Left lung (tissue), 10 donors: Measurements from ENCODE around the gene DIAPH2. TPM values are rescaled to one million over a fixed set of nuclear protein-coding genes. Genes with fewer than 3 reads are reported as not detected.

ENCODE experiments used
- ATAC-seq: fragments of 200-7000 bp; cut with Tn5 transposase; one replicate; pipeline ENCODE4 v1.9.1; 2020; ENCODE audit warnings: moderate library complexity
- DNase-seq, 4 donors: peaks; one replicate each; pipeline ENCODE4 v3.0.0-alpha.2; 2013 to 2020
- H3K27ac ChIP-seq, 2 donors: fragments of 200-600 bp; sonication (generic) in 1 of 2; one replicate each; pipeline versions ENCODE4 v1.5.0 to v1.8.0; 2020 to 2021
- H3K27me3 ChIP-seq, 2 donors: fragments of 200-600 bp; sonication (generic) in 1 of 2; one replicate each; pipeline versions ENCODE4 v1.5.0 to v1.8.0; 2020 to 2021
- H3K36me3 ChIP-seq, 2 donors: fragments of 200-600 bp; sonication (generic) in 1 of 2; one replicate each; pipeline versions ENCODE4 v1.5.0 to v1.8.0; 2020 to 2021
- H3K4me1 ChIP-seq, 2 donors: fragments of 200-600 bp; one replicate each; pipeline ENCODE4 v1.8.0; 2021
- H3K4me3 ChIP-seq, 2 donors: fragments of 200-600 bp; sonication (generic) in 1 of 2; one replicate each; pipeline versions ENCODE4 v1.5.0 to v1.8.0; 2020 to 2021; ENCODE audit warnings: mild to moderate bottlenecking in 1 of 2
- H3K9me3 ChIP-seq, 2 donors: fragments of 200-600 bp; sonication (generic) in 1 of 2; one replicate each; pipeline versions ENCODE4 v1.5.0 to v1.8.0; 2020 to 2021
- intact Hi-C, 2 donors: fragments of 100-400 bp; cut with DNase I; formaldehyde crosslinking; loops; one replicate each; pipeline versions ENCODE4 v1.11.2 to v1.14.2; 2022
- polyA plus RNA-seq, 6 donors: library from polyadenylated mRNA; unstranded; fragments of 120-200 nt; gene quantifications; one replicate each; pipeline ENCODE4 v1.2.1, GENCODE V29; 2013; ENCODE audit not compliant: insufficient read length in 6 of 6
- total RNA-seq, 2 donors: library from RNA; stranded (reverse); fragmentation: NEBNext Ultra II Directional; extraction: Animal tissue kit (Norgen Biotek cat#: 25700); gene quantifications; one replicate each; pipeline ENCODE4 v1.2.1, GENCODE V29; 2021
- TF ChIP-seq, protein P1 (sequence below), 2 donors: fragments of 200-600 bp; sonication (generic) in 1 of 2; IDR thresholded peaks; one replicate each; pipeline versions ENCODE4 v1.5.0 to v1.8.0; 2021; ENCODE audit warnings: antibody characterized with exemption in 2 of 2
- donor health status: DM: no; HTN: yes; CAD: no.
- donor health status: DM: no; HTN: no; CAD: no.

DIAPH2 gene
- total and polyA plus RNA-seq, 8 donors = 14.6 to 34.1 (median 16.4) TPM

DNA sequence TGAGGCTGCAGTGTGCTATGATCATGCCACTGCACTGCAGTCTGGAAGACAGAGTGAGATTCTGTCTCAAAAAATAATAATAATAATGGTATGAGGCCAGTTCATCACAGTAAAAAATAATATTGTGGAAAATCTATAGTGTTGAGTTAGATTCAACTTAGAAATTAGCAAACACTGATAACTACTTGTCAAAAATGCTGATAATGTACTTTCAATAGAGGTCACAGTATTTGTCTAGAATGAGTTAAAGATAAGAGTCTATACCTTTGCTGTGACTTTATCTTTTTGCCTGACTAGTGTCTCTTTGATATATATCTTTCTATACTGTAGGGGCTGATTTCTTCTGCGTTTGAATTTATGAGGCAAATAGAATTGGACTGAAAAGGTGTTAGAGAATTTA lies 629.7 kb downstream of the DIAPH2 start:
- ATAC-seq = no peak
- Histone ChIP-seq H3K9me3 (no peaks in the 10 kb centered on the region), H3K27ac (no peak overlapping the region), H3K36me3 (no peaks in the 10 kb centered on the region), H3K4me1 (no peaks in the 10 kb centered on the region), H3K27me3 (no peaks in the 10 kb centered on the region), H3K4me3 (no peak overlapping the region)
- TF ChIP-seq, protein P1, sequence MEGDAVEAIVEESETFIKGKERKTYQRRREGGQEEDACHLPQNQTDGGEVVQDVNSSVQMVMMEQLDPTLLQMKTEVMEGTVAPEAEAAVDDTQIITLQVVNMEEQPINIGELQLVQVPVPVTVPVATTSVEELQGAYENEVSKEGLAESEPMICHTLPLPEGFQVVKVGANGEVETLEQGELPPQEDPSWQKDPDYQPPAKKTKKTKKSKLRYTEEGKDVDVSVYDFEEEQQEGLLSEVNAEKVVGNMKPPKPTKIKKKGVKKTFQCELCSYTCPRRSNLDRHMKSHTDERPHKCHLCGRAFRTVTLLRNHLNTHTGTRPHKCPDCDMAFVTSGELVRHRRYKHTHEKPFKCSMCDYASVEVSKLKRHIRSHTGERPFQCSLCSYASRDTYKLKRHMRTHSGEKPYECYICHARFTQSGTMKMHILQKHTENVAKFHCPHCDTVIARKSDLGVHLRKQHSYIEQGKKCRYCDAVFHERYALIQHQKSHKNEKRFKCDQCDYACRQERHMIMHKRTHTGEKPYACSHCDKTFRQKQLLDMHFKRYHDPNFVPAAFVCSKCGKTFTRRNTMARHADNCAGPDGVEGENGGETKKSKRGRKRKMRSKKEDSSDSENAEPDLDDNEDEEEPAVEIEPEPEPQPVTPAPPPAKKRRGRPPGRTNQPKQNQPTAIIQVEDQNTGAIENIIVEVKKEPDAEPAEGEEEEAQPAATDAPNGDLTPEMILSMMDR (IDR thresholded peaks at IDR 0.05) = no peak
- intact Hi-C loops = no loop called here
- DNase-seq = no peak

DNA sequence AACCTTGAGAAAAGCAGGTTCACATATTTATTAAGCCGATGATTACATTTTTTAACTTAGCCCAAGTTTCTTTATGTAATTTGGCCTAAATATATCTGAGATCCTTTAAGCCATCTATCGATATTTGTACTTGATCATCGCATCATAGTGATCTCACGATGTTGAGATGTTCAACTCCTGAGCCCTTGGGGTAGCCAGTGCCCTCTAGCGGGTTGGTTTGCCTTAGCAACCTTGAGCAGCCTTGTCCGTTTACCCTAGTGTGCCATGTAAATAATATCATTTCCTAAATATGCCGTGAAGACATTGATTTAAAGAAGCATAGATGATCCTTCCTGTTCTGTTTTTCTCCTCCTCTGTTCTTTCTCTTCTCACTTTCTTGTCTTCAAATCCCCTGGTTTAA lies 631.3 kb downstream of the DIAPH2 start:
- DNase-seq (no peak), ATAC-seq (no peak)
- Histone ChIP-seq H3K9me3 (no peaks in the 10 kb centered on the region), H3K4me3 (no peak overlapping the region), H3K27ac (no peak overlapping the region), H3K4me1 (no peaks in the 10 kb centered on the region), H3K36me3 (no peaks in the 10 kb centered on the region), H3K27me3 (no peaks in the 10 kb centered on the region)
- TF ChIP-seq, protein P1 (IDR thresholded peaks at IDR 0.05) = no peak
- intact Hi-C loops = no loop called here

DNA sequence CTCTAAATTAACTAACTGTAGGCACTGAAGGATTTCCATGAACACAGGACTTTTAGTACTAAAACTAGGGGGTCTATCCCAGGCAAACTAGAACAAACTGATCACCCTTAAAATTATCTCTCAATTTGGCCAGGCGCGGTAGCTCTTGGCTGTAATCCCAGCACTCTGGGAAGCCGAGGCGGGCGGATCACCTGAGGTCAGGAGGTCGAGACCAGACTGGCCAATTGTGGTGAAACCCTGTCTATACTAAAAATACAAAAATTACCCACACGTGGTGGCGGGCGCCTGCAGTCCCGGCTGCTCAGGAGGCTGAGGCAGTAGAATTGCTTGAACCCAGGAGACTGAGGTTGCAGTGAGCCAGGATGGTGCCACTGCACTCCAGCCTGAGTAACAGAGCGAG lies 635.7 kb downstream of the DIAPH2 start:
- H3K9me3 ChIP-seq = no peaks in the 10 kb centered on the region
- no peaks in the 10 kb centered on the region for H3K27me3 ChIP-seq
- no peak for DNase-seq
- intact Hi-C loops = no loop called here
- TF ChIP-seq, protein P1 (IDR thresholded peaks at IDR 0.05) = no peak
- H3K4me1 ChIP-seq = no peaks in the 10 kb centered on the region
- H3K36me3 ChIP-seq = no peaks in the 10 kb centered on the region
- no peak for ATAC-seq
- no peak overlapping the region for H3K27ac ChIP-seq
- no peak overlapping the region for H3K4me3 ChIP-seq

DNA sequence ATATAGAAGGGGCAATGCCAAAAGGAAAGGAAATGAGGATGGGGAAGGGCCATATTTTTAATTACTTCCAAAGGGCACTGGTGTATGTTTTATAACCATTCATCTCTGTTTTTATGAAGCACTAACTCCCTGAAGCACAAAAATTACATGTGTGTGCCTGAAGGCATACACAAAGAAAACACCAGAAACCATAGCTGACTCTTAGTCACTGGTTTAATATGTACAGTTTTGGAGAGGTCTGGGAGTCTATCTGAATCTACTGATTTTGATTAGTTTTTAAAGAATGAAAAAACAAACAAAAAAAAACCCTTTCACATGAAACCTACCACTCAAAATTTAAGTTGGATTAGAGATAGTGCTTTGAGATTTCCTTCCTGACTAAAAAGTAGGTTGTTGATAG lies 637.8 kb downstream of the DIAPH2 start:
- no peak for DNase-seq
- Histone ChIP-seq H3K4me1 (no peaks in the 10 kb centered on the region), H3K27ac (no peak overlapping the region), H3K4me3 (no peak overlapping the region), H3K9me3 (no peaks in the 10 kb centered on the region), H3K36me3 (no peaks in the 10 kb centered on the region), H3K27me3 (no peaks in the 10 kb centered on the region)
- intact Hi-C loops = no loop called here
- TF ChIP-seq, protein P1 (IDR thresholded peaks at IDR 0.05) = no peak
- no peak for ATAC-seq

DNA sequence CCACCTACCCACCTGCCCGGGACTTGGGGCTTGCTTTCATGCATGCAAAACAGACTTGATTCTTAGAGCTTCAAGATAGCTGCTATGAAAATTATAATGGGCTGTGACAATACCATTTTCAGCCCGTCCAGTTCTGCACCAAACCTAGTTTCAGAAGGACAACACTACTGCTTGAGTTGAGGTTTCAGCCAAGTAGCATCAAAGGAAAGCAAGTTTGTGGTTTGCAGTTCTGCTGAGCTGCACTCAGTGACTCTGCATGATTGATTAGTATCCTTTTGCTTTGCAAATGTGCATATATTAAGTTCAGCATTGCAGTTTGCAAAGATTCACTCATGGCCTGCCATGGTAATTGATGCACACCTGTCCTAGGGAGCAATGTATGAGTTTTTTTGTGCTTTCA lies 641.8 kb downstream of the DIAPH2 start:
- Histone ChIP-seq H3K36me3 (no peaks in the 10 kb centered on the region), H3K27ac (no peak overlapping the region), H3K4me1 (no peaks in the 10 kb centered on the region), H3K9me3 (no peaks in the 10 kb centered on the region), H3K27me3 (no peaks in the 10 kb centered on the region), H3K4me3 (no peak overlapping the region)
- DNase-seq = no peak
- TF ChIP-seq, protein P1 (IDR thresholded peaks at IDR 0.05) = no peak
- intact Hi-C loops = no loop called here
- ATAC-seq = no peak
